Loucy (cell line): ENCODE results near the gene DUSP7.

Source experiments
- H2AFZ ChIP-seq: fragments of 200-600 bp; sonication (generic); 2 replicates; pipeline ENCODE4 v1.6.0; 2016; ENCODE audit warnings: antibody characterized with exemption, mild to moderate bottlenecking, low read length, moderate library complexity
- H3F3A ChIP-seq: fragments of 200-600 bp; 2 replicates; pipeline ENCODE4 v1.6.0; 2016; ENCODE audit warnings: antibody characterized with exemption, low read depth, mild to moderate bottlenecking
- H3K27me3 ChIP-seq: fragments of 200-600 bp; sonication (generic); 2 replicates; pipeline ENCODE4 v1.6.1; 2014; ENCODE audit warnings: low read length, mild to moderate bottlenecking; ENCODE audit not compliant: insufficient read depth, poor library complexity, severe bottlenecking
- H3K36me3 ChIP-seq: fragments of 200-600 bp; sonication (generic); 2 replicates; pipeline ENCODE4 v1.6.1; 2016; ENCODE audit warnings: low read length; ENCODE audit not compliant: insufficient read depth
- H3K4me1 ChIP-seq: fragments of 200-600 bp; sonication (generic); 2 replicates; pipeline ENCODE4 v1.5.1; 2014; ENCODE audit warnings: low read length, mild to moderate bottlenecking; ENCODE audit not compliant: insufficient read depth, poor library complexity, severe bottlenecking
- H3K4me2 ChIP-seq: fragments of 200-600 bp; sonication (generic); 2 replicates; pipeline ENCODE4 v1.6.0; 2014; ENCODE audit warnings: antibody characterized with exemption, low read length, low read depth, mild to moderate bottlenecking; ENCODE audit not compliant: poor library complexity, severe bottlenecking
- H3K4me3 ChIP-seq: fragments of 200-600 bp; sonication (generic); 2 replicates; pipeline ENCODE4 v1.5.1; 2014; ENCODE audit warnings: low read length, mild to moderate bottlenecking, mixed read lengths; ENCODE audit not compliant: poor library complexity, severe bottlenecking
- H3K79me2 ChIP-seq: fragments of 200-600 bp; sonication (generic); 2 replicates; pipeline ENCODE4 v1.6.1; 2014; ENCODE audit warnings: low read length; ENCODE audit not compliant: insufficient read depth
- H3K9ac ChIP-seq: fragments of 200-600 bp; sonication (generic); 2 replicates; pipeline ENCODE4 v1.6.0; 2014; ENCODE audit warnings: mild to moderate bottlenecking, low read depth, low read length, moderate library complexity; ENCODE audit not compliant: poor library complexity, severe bottlenecking
- H3K9me2 ChIP-seq: fragments of 200-600 bp; sonication (generic); replicated peaks from 2 replicates; pipeline ENCODE4 v1.6.1; 2016; ENCODE audit warnings: low read depth, low read length, mixed read lengths
- H3K9me3 ChIP-seq: fragments of 200-600 bp; sonication (generic); 2 replicates; pipeline ENCODE4 v1.6.1; 2014; ENCODE audit warnings: mild to moderate bottlenecking, antibody characterized with exemption, low read length, low read depth; ENCODE audit not compliant: insufficient read depth
- H4K20me1 ChIP-seq: fragments of 200-600 bp; sonication (generic); 2 replicates; pipeline ENCODE4 v1.6.0; 2014; ENCODE audit warnings: antibody characterized with exemption, low read length, mild to moderate bottlenecking; ENCODE audit not compliant: insufficient read depth, poor library complexity, severe bottlenecking
- CTCF ChIP-seq: fragments of 200-600 bp; sonication (generic); conservative IDR thresholded peaks from 2 replicates; pipeline ENCODE4 v1.5.1; 2014; ENCODE audit warnings: mild to moderate bottlenecking, antibody characterized with exemption, low read length
- EZH2phosphoT487 ChIP-seq: fragments of 200-600 bp; IDR thresholded peaks from 2 replicates; pipeline ENCODE4 v1.6.1; 2018; ENCODE audit warnings: antibody characterized with exemption, mild to moderate bottlenecking, moderate library complexity, borderline replicate concordance

Gene DUSP7

GRCh38 chr3:52069135-52069534 is 12.8 kb upstream of the DUSP7 start:
- Histone ChIP-seq H3K4me1 (no peaks in the 10 kb centered on the region), H3K36me3 (peaks cover 7% of the 10 kb centered on the region; the same call in 1 of the 2 replicates), H3K79me2 (no peaks in the 10 kb centered on the region)

DNA sequence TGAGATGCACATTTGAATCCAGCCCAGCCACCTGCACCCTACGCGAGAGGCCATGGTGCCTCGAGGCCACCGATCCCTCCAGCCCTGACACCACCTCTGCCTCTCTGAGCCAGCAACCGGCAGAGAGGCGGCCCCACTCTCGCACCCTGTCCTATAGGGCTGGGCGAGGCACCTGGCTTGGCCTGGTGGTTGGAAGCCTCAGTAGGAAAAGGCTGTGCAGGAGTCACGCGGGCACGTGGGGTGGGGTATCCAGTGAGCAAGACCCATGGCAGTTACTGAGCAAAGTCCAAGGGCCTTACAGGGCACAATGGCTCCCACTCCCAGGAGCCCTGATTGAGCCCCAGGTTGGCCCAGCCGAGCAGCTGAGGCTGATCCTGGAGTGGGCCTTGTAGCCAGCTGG is 12.4 kb upstream of the DUSP7 start:
- Histone ChIP-seq H4K20me1 (no peaks in the 10 kb centered on the region), H2AFZ (no peak overlapping the region), H3K9ac (no peak overlapping the region), H3K79me2 (no peaks in the 10 kb centered on the region), H3K4me2 (no peak overlapping the region), H3K4me1 (no peaks in the 10 kb centered on the region), H3F3A (no peaks in the 10 kb centered on the region), H3K9me2 (no peaks in the 10 kb centered on the region), H3K4me3 (no peak overlapping the region), H3K9me3 (no peaks in the 10 kb centered on the region), H3K27me3 (no peaks in the 10 kb centered on the region), H3K36me3 (peaks cover 4% of the 10 kb centered on the region; the same call in 1 of the 2 replicates)
- no peak for TF ChIP-seq CTCF
- no peak for TF ChIP-seq EZH2phosphoT487

More at GRCh38 chr3:52069135-52069534, 12.8 kb upstream of the DUSP7 start:
- no peaks in the 10 kb centered on the region for H4K20me1 ChIP-seq
- no peak for TF ChIP-seq EZH2phosphoT487
- TF ChIP-seq CTCF = no peak
- H3F3A ChIP-seq = no peaks in the 10 kb centered on the region
- no peaks in the 10 kb centered on the region for H3K9me2 ChIP-seq
- H3K4me2 ChIP-seq = no peak overlapping the region
- H2AFZ ChIP-seq = no peak overlapping the region
- H3K9me3 ChIP-seq = no peaks in the 10 kb centered on the region
- no peaks in the 10 kb centered on the region for H3K27me3 ChIP-seq
- no peak overlapping the region for H3K9ac ChIP-seq
- H3K4me3 ChIP-seq = no peak overlapping the region

DNA sequence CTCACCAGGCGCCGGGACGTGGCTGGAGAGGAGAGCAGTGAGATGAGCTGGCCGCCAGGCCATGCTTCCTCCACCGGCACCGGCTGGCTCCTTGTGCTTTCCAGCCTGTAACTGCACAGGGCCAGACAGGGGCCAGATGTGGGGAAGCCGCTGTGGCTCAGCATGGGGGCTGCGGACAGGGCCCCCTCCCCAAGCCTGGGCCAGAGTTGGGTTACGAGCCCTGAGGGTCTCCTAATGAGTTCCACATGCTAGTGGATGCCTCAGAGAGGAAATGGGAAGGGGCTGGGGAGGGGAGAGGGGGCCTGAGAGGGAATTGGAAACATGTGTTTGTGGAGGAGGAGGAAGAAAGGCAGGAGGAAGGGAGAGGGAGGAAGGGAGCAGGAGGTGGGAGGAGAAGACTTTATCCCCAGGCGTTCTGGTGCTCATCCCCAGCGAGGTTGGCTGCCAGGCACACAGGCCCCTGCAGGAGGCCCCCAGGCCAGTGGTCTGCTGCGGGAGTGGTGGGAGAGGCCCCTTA is 11.7 kb upstream of the DUSP7 start:
- no peak overlapping the region for H3K4me2 ChIP-seq
- no peaks in the 10 kb centered on the region for H3K36me3 ChIP-seq
- H3K4me1 ChIP-seq = no peaks in the 10 kb centered on the region
- no peaks in the 10 kb centered on the region for H3K27me3 ChIP-seq
- no peak for TF ChIP-seq CTCF
- TF ChIP-seq EZH2phosphoT487 = no peak
- no peaks in the 10 kb centered on the region for H4K20me1 ChIP-seq
- no peaks in the 10 kb centered on the region for H3K9me2 ChIP-seq
- H3K79me2 ChIP-seq = no peaks in the 10 kb centered on the region
- no peaks in the 10 kb centered on the region for H3F3A ChIP-seq
- H3K9me3 ChIP-seq = no peaks in the 10 kb centered on the region
- no peak overlapping the region for H3K4me3 ChIP-seq
- H2AFZ ChIP-seq = no peak overlapping the region
- no peak overlapping the region for H3K9ac ChIP-seq
